GM12878 (cell line): ENCODE data around the gene FAM228B. TPM values are rescaled to one million over a fixed set of nuclear protein-coding genes. Genes with fewer than 3 reads are reported as not detected.

Experiments used
- CBFB ChIP-seq: IDR thresholded peaks from 2 replicates; pipeline ENCODE4 v1.6.1; 2016; ENCODE audit warnings: antibody characterized with exemption, low read depth
- ZBTB4 ChIP-seq: fragments of 450-650 bp; formaldehyde crosslinking; IDR thresholded peaks from 2 replicates; pipeline ENCODE4 v1.4.0; 2022; ENCODE audit warnings: mild to moderate bottlenecking, moderate library complexity
- ZSCAN29 ChIP-seq: fragments of 450-650 bp; IDR thresholded peaks from 2 replicates; pipeline ENCODE4 v1.6.1; 2017; ENCODE audit warnings: mild to moderate bottlenecking, moderate library complexity
- polyA plus RNA-seq, 11 experiments: library from polyadenylated mRNA; depleted of rRNA in 4 of 11; unstranded in 6 of 11; stranded (reverse) in 5 of 11; fragments of >200 nt; fragmentation: Nextera tagmentation in 4 of 11; fragmentation: Illumina TruSeq in 1 of 11; extraction: Ambion mirVana in 4 of 11; extraction: Trizol in 1 of 11; gene quantifications; 1 replicate in 1 of 11; 2 replicates in 10 of 11; pipeline versions ENCODE4 v1.2.1 to v1.2.3, GENCODE V29; 2011 to 2016; ENCODE audit warnings: inconsistent platforms in 2 of 11, missing spikeins in 2 of 11, low read depth in 1 of 11
- total RNA-seq, 4 experiments: library from RNA; depleted of rRNA in 3 of 4; stranded (reverse); fragments of >200 nt in 3 of 4; fragmentation: Illumina TruSeq in 1 of 4; extraction: Trizol in 1 of 4; gene quantifications; 2 replicates each; pipeline versions ENCODE4 v1.2.1 to v1.2.3, GENCODE V29; 2013 to 2021
- TF ChIP-seq, protein P1 (sequence below): fragments of 450-650 bp; IDR thresholded peaks from 2 replicates; pipeline ENCODE4 v1.6.1; 2017; ENCODE audit warnings: low read depth, mild to moderate bottlenecking, moderate library complexity
- TF ChIP-seq, protein P2 (sequence below): fragments of 450-650 bp; IDR thresholded peaks from 2 replicates; pipeline ENCODE4 v1.6.1; 2017; ENCODE audit warnings: mild to moderate bottlenecking, moderate library complexity

The FAM228B gene
- total and polyA plus RNA-seq, 10 of the 15 experiments (the other 5 are each of a cell fraction or from before 2014, with no cell fraction given): 3.9 to 11.0 (median 7.5) TPM

GRCh38 chr2:24152413-24153197 is 29.3 kb downstream of the FAM228B start (continued):
- TF ChIP-seq ZBTB4 (no peak), CBFB (no peak), ZSCAN29 (no peak)
- TF ChIP-seq, protein P1, sequence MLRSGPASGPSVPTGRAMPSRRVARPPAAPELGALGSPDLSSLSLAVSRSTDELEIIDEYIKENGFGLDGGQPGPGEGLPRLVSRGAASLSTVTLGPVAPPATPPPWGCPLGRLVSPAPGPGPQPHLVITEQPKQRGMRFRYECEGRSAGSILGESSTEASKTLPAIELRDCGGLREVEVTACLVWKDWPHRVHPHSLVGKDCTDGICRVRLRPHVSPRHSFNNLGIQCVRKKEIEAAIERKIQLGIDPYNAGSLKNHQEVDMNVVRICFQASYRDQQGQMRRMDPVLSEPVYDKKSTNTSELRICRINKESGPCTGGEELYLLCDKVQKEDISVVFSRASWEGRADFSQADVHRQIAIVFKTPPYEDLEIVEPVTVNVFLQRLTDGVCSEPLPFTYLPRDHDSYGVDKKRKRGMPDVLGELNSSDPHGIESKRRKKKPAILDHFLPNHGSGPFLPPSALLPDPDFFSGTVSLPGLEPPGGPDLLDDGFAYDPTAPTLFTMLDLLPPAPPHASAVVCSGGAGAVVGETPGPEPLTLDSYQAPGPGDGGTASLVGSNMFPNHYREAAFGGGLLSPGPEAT: no peak
- TF ChIP-seq, protein P2, sequence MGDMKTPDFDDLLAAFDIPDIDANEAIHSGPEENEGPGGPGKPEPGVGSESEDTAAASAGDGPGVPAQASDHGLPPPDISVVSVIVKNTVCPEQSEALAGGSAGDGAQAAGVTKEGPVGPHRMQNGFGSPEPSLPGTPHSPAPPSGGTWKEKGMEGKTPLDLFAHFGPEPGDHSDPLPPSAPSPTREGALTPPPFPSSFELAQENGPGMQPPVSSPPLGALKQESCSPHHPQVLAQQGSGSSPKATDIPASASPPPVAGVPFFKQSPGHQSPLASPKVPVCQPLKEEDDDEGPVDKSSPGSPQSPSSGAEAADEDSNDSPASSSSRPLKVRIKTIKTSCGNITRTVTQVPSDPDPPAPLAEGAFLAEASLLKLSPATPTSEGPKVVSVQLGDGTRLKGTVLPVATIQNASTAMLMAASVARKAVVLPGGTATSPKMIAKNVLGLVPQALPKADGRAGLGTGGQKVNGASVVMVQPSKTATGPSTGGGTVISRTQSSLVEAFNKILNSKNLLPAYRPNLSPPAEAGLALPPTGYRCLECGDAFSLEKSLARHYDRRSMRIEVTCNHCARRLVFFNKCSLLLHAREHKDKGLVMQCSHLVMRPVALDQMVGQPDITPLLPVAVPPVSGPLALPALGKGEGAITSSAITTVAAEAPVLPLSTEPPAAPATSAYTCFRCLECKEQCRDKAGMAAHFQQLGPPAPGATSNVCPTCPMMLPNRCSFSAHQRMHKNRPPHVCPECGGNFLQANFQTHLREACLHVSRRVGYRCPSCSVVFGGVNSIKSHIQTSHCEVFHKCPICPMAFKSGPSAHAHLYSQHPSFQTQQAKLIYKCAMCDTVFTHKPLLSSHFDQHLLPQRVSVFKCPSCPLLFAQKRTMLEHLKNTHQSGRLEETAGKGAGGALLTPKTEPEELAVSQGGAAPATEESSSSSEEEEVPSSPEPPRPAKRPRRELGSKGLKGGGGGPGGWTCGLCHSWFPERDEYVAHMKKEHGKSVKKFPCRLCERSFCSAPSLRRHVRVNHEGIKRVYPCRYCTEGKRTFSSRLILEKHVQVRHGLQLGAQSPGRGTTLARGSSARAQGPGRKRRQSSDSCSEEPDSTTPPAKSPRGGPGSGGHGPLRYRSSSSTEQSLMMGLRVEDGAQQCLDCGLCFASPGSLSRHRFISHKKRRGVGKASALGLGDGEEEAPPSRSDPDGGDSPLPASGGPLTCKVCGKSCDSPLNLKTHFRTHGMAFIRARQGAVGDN: no peak
- TF ChIP-seq, all 136 proteins: peak for 0
